H9 (cell line): ENCODE data around the gene NT5C1B. TPM values are rescaled to one million over a fixed set of nuclear protein-coding genes. Genes with fewer than 3 reads are reported as not detected.

ENCODE experiments used
- DNase-seq: peaks from one replicate; pipeline ENCODE4 v3.0.0-alpha.2; 2017
- H2AFZ ChIP-seq: one replicate; pipeline ENCODE4 v1.6.1; 2013; ENCODE audit warnings: mild to moderate bottlenecking, low read length, control low read depth, moderate library complexity
- H2AK5ac ChIP-seq: 2 replicates; pipeline ENCODE4 v1.6.1; 2013; ENCODE audit warnings: low read length, control low read depth, mixed read lengths; ENCODE audit not compliant: insufficient read length
- H2BK120ac ChIP-seq: one replicate; pipeline ENCODE4 v1.6.1; 2013; ENCODE audit warnings: low read depth, mild to moderate bottlenecking, low read length, control low read depth, inconsistent platforms; ENCODE audit not compliant: poor library complexity, severe bottlenecking
- H2BK12ac ChIP-seq: 2 replicates; pipeline ENCODE4 v1.6.1; 2013; ENCODE audit warnings: low read length, control low read depth, mixed read lengths, low read depth; ENCODE audit not compliant: insufficient read length
- H2BK15ac ChIP-seq: 2 replicates; pipeline ENCODE4 v1.6.1; 2013; ENCODE audit warnings: low read depth, low read length, control low read depth
- H2BK20ac ChIP-seq: one replicate; pipeline ENCODE4 v1.6.1; 2013; ENCODE audit warnings: low read depth, mild to moderate bottlenecking, low read length, control low read depth, inconsistent platforms; ENCODE audit not compliant: poor library complexity, severe bottlenecking
- H2BK5ac ChIP-seq: 2 replicates; pipeline ENCODE4 v1.6.1; 2013; ENCODE audit warnings: low read length, control low read depth, mixed read lengths; ENCODE audit not compliant: insufficient read length
- H3K14ac ChIP-seq: 2 replicates; pipeline ENCODE4 v1.6.1; 2013; ENCODE audit warnings: low read length, control low read depth; ENCODE audit not compliant: insufficient read depth
- H3K18ac ChIP-seq: 2 replicates; pipeline ENCODE4 v1.6.1; 2013; ENCODE audit warnings: low read depth, mild to moderate bottlenecking, mixed read lengths, low read length, control low read depth; ENCODE audit not compliant: insufficient read length
- H3K23ac ChIP-seq: 2 replicates; pipeline ENCODE4 v1.6.1; 2013; ENCODE audit warnings: low read length, control low read depth, mixed read lengths, low read depth; ENCODE audit not compliant: insufficient read length
- H3K23me2 ChIP-seq: 2 replicates; pipeline ENCODE4 v1.6.1; 2013; ENCODE audit warnings: low read depth, mild to moderate bottlenecking, mixed read lengths, low read length, control low read depth; ENCODE audit not compliant: insufficient read length, poor library complexity, severe bottlenecking
- H3K27ac ChIP-seq: 2 replicates; pipeline ENCODE4 v1.5.1; 2013; ENCODE audit warnings: low read length, control low read depth, mixed read lengths, low read depth; ENCODE audit not compliant: insufficient read length
- H3K27me3 ChIP-seq: 2 replicates; pipeline ENCODE4 v1.6.1; 2013; ENCODE audit warnings: low read length, control low read depth, inconsistent platforms; ENCODE audit not compliant: insufficient read depth
- H3K4ac ChIP-seq: 2 replicates; pipeline ENCODE4 v1.6.1; 2013; ENCODE audit warnings: low read depth, mild to moderate bottlenecking, control low read depth, inconsistent platforms, low read length, moderate library complexity
- H3K4me1 ChIP-seq: 2 replicates; pipeline ENCODE4 v1.6.1; 2013; ENCODE audit warnings: low read length, control low read depth, inconsistent platforms; ENCODE audit not compliant: insufficient read depth
- H3K4me2 ChIP-seq: 2 replicates; pipeline ENCODE4 v1.6.1; 2013; ENCODE audit warnings: low read length, control low read depth, mixed read lengths; ENCODE audit not compliant: insufficient read length, insufficient read depth
- H3K56ac ChIP-seq: 2 replicates; pipeline ENCODE4 v1.6.1; 2013; ENCODE audit warnings: low read depth, mild to moderate bottlenecking, mixed read lengths, low read length, control low read depth; ENCODE audit not compliant: insufficient read length
- H3K79me1 ChIP-seq: 2 replicates; pipeline ENCODE4 v1.6.1; 2013; ENCODE audit warnings: low read depth, mild to moderate bottlenecking, moderate library complexity, low read length, control low read depth, inconsistent platforms; ENCODE audit not compliant: insufficient read depth, poor library complexity, severe bottlenecking
- H3K79me2 ChIP-seq: 2 replicates; pipeline ENCODE4 v1.6.1; 2013; ENCODE audit warnings: low read length, control low read depth, inconsistent platforms; ENCODE audit not compliant: insufficient read depth
- H3K9ac ChIP-seq: 2 replicates; pipeline ENCODE4 v1.6.1; 2013; ENCODE audit warnings: low read length, control low read depth, mixed read lengths; ENCODE audit not compliant: insufficient read length; ENCODE audit errors: extremely low read depth
- H3K9me3 ChIP-seq: one replicate; pipeline ENCODE4 v1.6.1; 2013; ENCODE audit warnings: low read depth, low read length, inconsistent platforms; ENCODE audit not compliant: control insufficient read depth
- H3T11ph ChIP-seq: one replicate; pipeline ENCODE4 v1.6.1; 2013; ENCODE audit warnings: mild to moderate bottlenecking, low read length, control low read depth, inconsistent platforms
- H4K20me1 ChIP-seq: one replicate; pipeline ENCODE4 v1.6.1; 2013; ENCODE audit not compliant: control insufficient read depth, insufficient read length, insufficient read depth
- H4K5ac ChIP-seq: 2 replicates; pipeline ENCODE4 v1.6.1; 2013; ENCODE audit warnings: low read depth, mild to moderate bottlenecking, mixed read lengths, low read length, control low read depth; ENCODE audit not compliant: insufficient read length
- H4K8ac ChIP-seq: replicated peaks from 2 replicates; pipeline ENCODE4 v1.6.1; 2013; ENCODE audit warnings: low read length, control low read depth, mixed read lengths, low read depth; ENCODE audit not compliant: insufficient read length
- H4K91ac ChIP-seq: 2 replicates; pipeline ENCODE4 v1.6.1; 2013; ENCODE audit warnings: low read depth, mild to moderate bottlenecking, moderate library complexity, mixed read lengths, low read length, control low read depth; ENCODE audit not compliant: insufficient read length
- H3K27ac Mint-ChIP-seq, 3 experiments: 2 replicates in 2 of 3; 3 replicates in 1 of 3; pipeline ENCODE4 v1.8.0; 2020 to 2021; ENCODE audit warnings: mixed read lengths in 3 of 3, mild to moderate bottlenecking in 1 of 3, moderate library complexity in 1 of 3
- H3K27me3 Mint-ChIP-seq: 2 replicates; pipeline ENCODE4 v1.8.0; 2021; ENCODE audit warnings: low read depth, mild to moderate bottlenecking, moderate library complexity, mixed read lengths
- H3K36me3 Mint-ChIP-seq, 3 experiments: 2 replicates in 2 of 3; 3 replicates in 1 of 3; pipeline ENCODE4 v1.8.0; 2020 to 2021; ENCODE audit warnings: low read depth in 3 of 3, mixed read lengths in 3 of 3; ENCODE audit not compliant: insufficient read depth in 1 of 3
- H3K4me1 Mint-ChIP-seq, 2 experiments: 2 replicates each; pipeline ENCODE4 v1.8.0; 2020; ENCODE audit warnings: mixed read lengths in 2 of 2
- H3K4me3 Mint-ChIP-seq, 2 experiments: 2 replicates in 1 of 2; 3 replicates in 1 of 2; pipeline ENCODE4 v1.8.0; 2020 to 2021; ENCODE audit warnings: mild to moderate bottlenecking in 2 of 2, mixed read lengths in 2 of 2, moderate library complexity in 1 of 2
- H3K9me3 Mint-ChIP-seq, 2 experiments: 2 replicates in 1 of 2; 3 replicates in 1 of 2; pipeline ENCODE4 v1.8.0; 2020; ENCODE audit warnings: mild to moderate bottlenecking in 2 of 2, mixed read lengths in 2 of 2, moderate library complexity in 1 of 2
- CTCF ChIP-seq: fragments of 200-600 bp; sonication (generic); conservative IDR thresholded peaks from 3 replicates; pipeline ENCODE4 v1.8.0; 2021; ENCODE audit warnings: antibody characterized with exemption, mild to moderate bottlenecking
- WGBS: extraction: QIAGEN DNeasy Blood & Tissue Kit; methylation state at CpG from one replicate; pipeline ENCODE4 v1.1.7; 2013; ENCODE audit warnings: missing lambda C conversion rate, low lambda C conversion rate, mixed read lengths; ENCODE audit not compliant: insufficient read length; ENCODE audit errors: extremely low coverage; 5-methylcytosine and 5-hydroxymethylcytosine counted together
- total RNA-seq: library from RNA; stranded (reverse); gene quantifications from 2 replicates; pipeline ENCODE4 v1.2.1, GENCODE V29; 2021

Gene NT5C1B
- total RNA-seq, 1 experiment from 2014 or later = not detected

- Mint-ChIP-seq H3K27me3 (no peaks in the 10 kb centered on the region), H3K36me3 (no peaks in the 10 kb centered on the region; a peak in 1 of 7 replicates), H3K4me1 (no peaks in the 10 kb centered on the region), H3K9me3 (no peaks in the 10 kb centered on the region; a peak in 1 of 5 replicates), H3K4me3 (no peak overlapping the region), H3K27ac (no peak overlapping the region)
- Histone ChIP-seq H3K23me2 (no peaks in the 10 kb centered on the region), H3K27ac (no peak overlapping the region), H3K14ac (no peak overlapping the region), H2BK120ac (no peak overlapping the region), H3K79me2 (no peaks in the 10 kb centered on the region), H2BK15ac (no peak overlapping the region), H3K4ac (no peak overlapping the region), H4K91ac (no peak overlapping the region), H3K4me2 (no peak overlapping the region), H4K5ac (no peak overlapping the region), H3K4me1 (0 out of 2 replicates have a peak, but pooled peaks cover 2% of the 10 kb centered on the region), H3K79me1 (no peaks in the 10 kb centered on the region), H2BK20ac (no peak overlapping the region), H3K9ac (no peak overlapping the region), H2BK12ac (no peak overlapping the region), H4K20me1 (no peaks in the 10 kb centered on the region), H3K9me3 (no peaks in the 10 kb centered on the region), H3K18ac (no peak overlapping the region), H2AK5ac (no peak overlapping the region), H3K56ac (no peak overlapping the region), H2BK5ac (no peak overlapping the region), H3K27me3 (no peaks in the 10 kb centered on the region), H2AFZ (no peak overlapping the region), H3K23ac (no peak overlapping the region), H4K8ac (no peak overlapping the region), H3T11ph (no peak overlapping the region)
- no peak for TF ChIP-seq CTCF
- no peak for DNase-seq
- no CpG with 5 or more reads among the region's 5 CpGs for WGBS
These were observed 21.8 kb upstream of the NT5C1B start for GRCh38 chr2:18611184-18611583.
